ENCODE measurements around the gene OR51A7.

DNA sequence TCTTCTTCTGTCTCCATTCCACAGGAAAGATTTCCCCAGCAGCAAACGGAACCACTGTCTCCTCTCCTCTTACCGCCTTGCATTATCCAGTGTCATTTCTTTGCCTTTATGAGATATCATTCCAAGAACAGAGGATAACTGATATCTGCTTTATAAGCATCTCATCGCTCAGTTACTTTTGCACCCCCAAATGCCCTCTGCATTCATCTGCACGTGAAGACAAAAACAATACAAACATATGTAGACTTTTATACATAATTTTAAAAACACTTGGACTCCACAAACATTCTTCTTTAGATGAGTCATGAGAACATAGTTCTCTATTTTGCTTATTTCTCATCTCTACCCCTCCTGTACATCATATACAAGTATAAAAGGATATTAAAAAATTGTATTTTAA lies 22.4 kb upstream of the OR51A7 start:
- TF ChIP-seq IRF2 (CRISPR knock-in tag; IDR thresholded peaks at IDR 0.05; ENCODE audit: borderline replicate concordance, low read depth): no peak
- TF ChIP-seq, protein P1, sequence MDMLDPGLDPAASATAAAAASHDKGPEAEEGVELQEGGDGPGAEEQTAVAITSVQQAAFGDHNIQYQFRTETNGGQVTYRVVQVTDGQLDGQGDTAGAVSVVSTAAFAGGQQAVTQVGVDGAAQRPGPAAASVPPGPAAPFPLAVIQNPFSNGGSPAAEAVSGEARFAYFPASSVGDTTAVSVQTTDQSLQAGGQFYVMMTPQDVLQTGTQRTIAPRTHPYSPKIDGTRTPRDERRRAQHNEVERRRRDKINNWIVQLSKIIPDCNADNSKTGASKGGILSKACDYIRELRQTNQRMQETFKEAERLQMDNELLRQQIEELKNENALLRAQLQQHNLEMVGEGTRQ (CRISPR knock-in tag; IDR thresholded peaks at IDR 0.05): no peak
- TF ChIP-seq JUN (CRISPR knock-in tag; IDR thresholded peaks at IDR 0.05): no peak
- TF ChIP-seq, protein P2, sequence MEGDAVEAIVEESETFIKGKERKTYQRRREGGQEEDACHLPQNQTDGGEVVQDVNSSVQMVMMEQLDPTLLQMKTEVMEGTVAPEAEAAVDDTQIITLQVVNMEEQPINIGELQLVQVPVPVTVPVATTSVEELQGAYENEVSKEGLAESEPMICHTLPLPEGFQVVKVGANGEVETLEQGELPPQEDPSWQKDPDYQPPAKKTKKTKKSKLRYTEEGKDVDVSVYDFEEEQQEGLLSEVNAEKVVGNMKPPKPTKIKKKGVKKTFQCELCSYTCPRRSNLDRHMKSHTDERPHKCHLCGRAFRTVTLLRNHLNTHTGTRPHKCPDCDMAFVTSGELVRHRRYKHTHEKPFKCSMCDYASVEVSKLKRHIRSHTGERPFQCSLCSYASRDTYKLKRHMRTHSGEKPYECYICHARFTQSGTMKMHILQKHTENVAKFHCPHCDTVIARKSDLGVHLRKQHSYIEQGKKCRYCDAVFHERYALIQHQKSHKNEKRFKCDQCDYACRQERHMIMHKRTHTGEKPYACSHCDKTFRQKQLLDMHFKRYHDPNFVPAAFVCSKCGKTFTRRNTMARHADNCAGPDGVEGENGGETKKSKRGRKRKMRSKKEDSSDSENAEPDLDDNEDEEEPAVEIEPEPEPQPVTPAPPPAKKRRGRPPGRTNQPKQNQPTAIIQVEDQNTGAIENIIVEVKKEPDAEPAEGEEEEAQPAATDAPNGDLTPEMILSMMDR (IDR thresholded peaks at IDR 0.05): no peak
- TF ChIP-seq CREB1 (CRISPR knock-in tag; IDR thresholded peaks at IDR 0.05): no peak
- no peak for TF ChIP-seq NFE2L1 (CRISPR knock-in tag; IDR thresholded peaks at IDR 0.05)
- TF ChIP-seq SP1 (CRISPR knock-in tag; conservative IDR thresholded peaks at IDR 0.05): no peak
- no peak for TF ChIP-seq ESRRA (CRISPR knock-in tag; IDR thresholded peaks at IDR 0.05; ENCODE audit: borderline replicate concordance)
